GM23338 (cell line): ENCODE data around the gene FKBP10. TPM values are rescaled to one million over a fixed set of nuclear protein-coding genes. Genes with fewer than 3 reads are reported as not detected.
A peak's percentile ranks its signal among the peaks of the same experiment; 100 is the strongest.

Experiments used
- ATAC-seq: fragments of 200-7000 bp; cut with Tn5 transposase; 3 replicates; pipeline ENCODE4 v1.9.1; 2020
- DNase-seq: peaks from one replicate; pipeline ENCODE4 v3.0.0-alpha.2; 2015; ENCODE audit warnings: low spot score
- H2AFZ ChIP-seq: fragments of 200-600 bp; sonication (generic); 2 replicates; pipeline ENCODE4 v1.8.0; 2016; ENCODE audit warnings: antibody characterized with exemption, mild to moderate bottlenecking, moderate library complexity
- H3F3A ChIP-seq: fragments of 200-600 bp; sonication (generic); replicated peaks from 2 replicates; pipeline ENCODE4 v1.8.0; 2017; ENCODE audit warnings: antibody characterized with exemption, mixed run types, low read depth
- H3K27ac ChIP-seq: fragments of 200-600 bp; sonication (generic); 2 replicates; pipeline ENCODE4 v1.6.1; 2016; ENCODE audit warnings: low read depth
- H3K27me3 ChIP-seq: fragments of 200-600 bp; sonication (generic); 2 replicates; pipeline ENCODE4 v1.8.0; 2016; ENCODE audit warnings: mild to moderate bottlenecking, mixed run types, moderate library complexity; ENCODE audit not compliant: insufficient read depth
- H3K36me3 ChIP-seq: fragments of 200-600 bp; sonication (generic); 2 replicates; pipeline ENCODE4 v1.8.0; 2016; ENCODE audit warnings: mild to moderate bottlenecking; ENCODE audit not compliant: insufficient read depth
- H3K4me1 ChIP-seq: fragments of 200-600 bp; sonication (generic); 2 replicates; pipeline ENCODE4 v1.8.0; 2016; ENCODE audit warnings: mild to moderate bottlenecking, moderate library complexity; ENCODE audit not compliant: insufficient read depth
- H3K4me2 ChIP-seq: fragments of 200-600 bp; sonication (generic); 2 replicates; pipeline ENCODE4 v1.7.1; 2017; ENCODE audit warnings: mixed run types
- H3K4me3 ChIP-seq: fragments of 200-600 bp; sonication (generic); 2 replicates; pipeline ENCODE4 v1.6.1; 2016; ENCODE audit warnings: mixed run types
- H3K79me2 ChIP-seq: fragments of 200-600 bp; sonication (generic); replicated peaks from 2 replicates; pipeline ENCODE4 v1.8.0; 2017; ENCODE audit warnings: mild to moderate bottlenecking; ENCODE audit not compliant: insufficient read depth
- H3K9me2 ChIP-seq: fragments of 200-600 bp; sonication (generic); 2 replicates; pipeline ENCODE4 v1.8.0; 2017; ENCODE audit not compliant: insufficient read depth
- H4K20me1 ChIP-seq: fragments of 200-600 bp; sonication (generic); replicated peaks from 2 replicates; pipeline ENCODE4 v1.8.0; 2017; ENCODE audit warnings: mild to moderate bottlenecking; ENCODE audit not compliant: insufficient read depth
- H3K27ac Mint-ChIP-seq: 2 replicates; pipeline ENCODE4 v1.8.0; 2020; ENCODE audit warnings: inconsistent platforms, mild to moderate bottlenecking, moderate library complexity, mixed read lengths
- H3K27me3 Mint-ChIP-seq: 3 replicates; pipeline ENCODE4 v1.8.0; 2022; ENCODE audit warnings: low read depth, mild to moderate bottlenecking, moderate library complexity, mixed read lengths, inconsistent platforms; ENCODE audit not compliant: insufficient read depth, poor library complexity
- H3K36me3 Mint-ChIP-seq: 3 replicates; pipeline ENCODE4 v1.8.0; 2021; ENCODE audit warnings: low read depth, mild to moderate bottlenecking, inconsistent platforms, moderate library complexity, mixed read lengths
- H3K4me1 Mint-ChIP-seq: 3 replicates; pipeline ENCODE4 v1.8.0; 2020; ENCODE audit warnings: mild to moderate bottlenecking, inconsistent platforms, mixed read lengths
- H3K4me3 Mint-ChIP-seq: 3 replicates; pipeline ENCODE4 v1.8.0; 2021; ENCODE audit warnings: moderate library complexity, mild to moderate bottlenecking, inconsistent platforms, mixed read lengths
- H3K9me3 Mint-ChIP-seq: 3 replicates; pipeline ENCODE4 v1.8.0; 2020; ENCODE audit warnings: moderate library complexity, mild to moderate bottlenecking, inconsistent platforms, mixed read lengths
- ETS1 ChIP-seq: IDR thresholded peaks from 2 replicates; pipeline ENCODE4 v1.6.1; 2016; ENCODE audit warnings: antibody characterized with exemption
- EZH2 ChIP-seq: fragments of 200-600 bp; sonication (generic); IDR thresholded peaks from one replicate; pipeline ENCODE4 v1.8.0; 2017; ENCODE audit warnings: antibody characterized with exemption, mild to moderate bottlenecking, low read depth; ENCODE audit not compliant: unreplicated experiment
- EZH2phosphoT487 ChIP-seq: fragments of 200-600 bp; sonication (generic); IDR thresholded peaks from one replicate; pipeline ENCODE4 v1.8.1; 2018; ENCODE audit warnings: antibody characterized with exemption; ENCODE audit not compliant: unreplicated experiment
- NANOG ChIP-seq: IDR thresholded peaks from 2 replicates; pipeline ENCODE4 v1.6.1; 2016; ENCODE audit warnings: antibody characterized with exemption, borderline replicate concordance
- POLR2AphosphoS5 ChIP-seq: IDR thresholded peaks from 2 replicates; pipeline ENCODE4 v1.6.1; 2016; ENCODE audit warnings: antibody characterized with exemption, low read depth
- STAT1 ChIP-seq: IDR thresholded peaks from one replicate; pipeline ENCODE4 v1.6.1; 2016; ENCODE audit warnings: antibody characterized with exemption; ENCODE audit not compliant: unreplicated experiment
- ZNF114 ChIP-seq: fragments of 250-450 bp; sonication (Bioruptor Pico); IDR thresholded peaks from 2 replicates; pipeline ENCODE4 v1.5.0; 2020; ENCODE audit warnings: mild to moderate bottlenecking, moderate library complexity
- ZNF331 ChIP-seq: fragments of 250-450 bp; sonication (Bioruptor Pico); IDR thresholded peaks from 2 replicates; pipeline ENCODE4 v1.5.0; 2020; ENCODE audit warnings: low read depth, mild to moderate bottlenecking, moderate library complexity
- polyA plus RNA-seq: library from polyadenylated mRNA; unstranded; fragments of >200 nt; fragmentation: Nextera tagmentation; extraction: Ambion mirVana; gene quantifications from 2 replicates; pipeline ENCODE4 v1.2.1, GENCODE V29; 2016
- total RNA-seq: library from RNA; depleted of rRNA; stranded (reverse); fragments of >200 nt; shearing (Covaris generic); gene quantifications from 2 replicates; pipeline ENCODE4 v1.2.3, GENCODE V29; 2014
- TF ChIP-seq, protein P1 (sequence below): IDR thresholded peaks from one replicate; pipeline ENCODE4 v1.6.1; 2018; ENCODE audit warnings: antibody characterized with exemption; ENCODE audit not compliant: unreplicated experiment
- TF ChIP-seq, protein P2 (sequence below), 2 experiments: fragments of 200-600 bp in 1 of 2; sonication (generic) in 1 of 2; conservative IDR thresholded peaks; 2 replicates each; pipeline versions ENCODE4 v1.5.1 to v1.6.1; 2016 to 2017; ENCODE audit warnings: antibody characterized with exemption in 2 of 2, low read depth in 2 of 2, mild to moderate bottlenecking in 2 of 2, moderate library complexity in 1 of 2

FKBP10 gene
- total and polyA plus RNA-seq, 2 experiments from 2014 or later: 26.2 to 151 TPM

- H4K20me1 ChIP-seq: 0 out of 2 replicates have a peak, but pooled peaks cover 4% of the 10 kb centered on the region
- H3K4me1 ChIP-seq: peaks cover 23% of the 10 kb centered on the region
- no peaks in the 10 kb centered on the region for H3K9me2 ChIP-seq
- Mint-ChIP-seq H3K27ac (peak overlapping the region; percentile 99), H3K9me3 (no peaks in the 10 kb centered on the region), H3K36me3 (peaks cover 5% of the 10 kb centered on the region; the same call in 2 of the 3 replicates), H3K4me1 (peaks cover 34% of the 10 kb centered on the region), H3K4me3 (peak overlapping the region; percentile 86), H3K27me3 (peaks cover 28% of the 10 kb centered on the region)
- H3F3A ChIP-seq: peaks cover 12% of the 10 kb centered on the region; the same call in 1 of the 2 replicates
- no peak overlapping the region for H2AFZ ChIP-seq
- no peaks in the 10 kb centered on the region for H3K36me3 ChIP-seq
- peak overlapping the region; percentile 93 for H3K27ac ChIP-seq
- ATAC-seq (peak; percentile 23), DNase-seq (peak; percentile 96)
- TF ChIP-seq POLR2AphosphoS5 (peak; percentile 81), ETS1 (peak; percentile 60; the same call in 1 of the 2 replicates), NANOG (no peak)
- TF ChIP-seq, protein P1, sequence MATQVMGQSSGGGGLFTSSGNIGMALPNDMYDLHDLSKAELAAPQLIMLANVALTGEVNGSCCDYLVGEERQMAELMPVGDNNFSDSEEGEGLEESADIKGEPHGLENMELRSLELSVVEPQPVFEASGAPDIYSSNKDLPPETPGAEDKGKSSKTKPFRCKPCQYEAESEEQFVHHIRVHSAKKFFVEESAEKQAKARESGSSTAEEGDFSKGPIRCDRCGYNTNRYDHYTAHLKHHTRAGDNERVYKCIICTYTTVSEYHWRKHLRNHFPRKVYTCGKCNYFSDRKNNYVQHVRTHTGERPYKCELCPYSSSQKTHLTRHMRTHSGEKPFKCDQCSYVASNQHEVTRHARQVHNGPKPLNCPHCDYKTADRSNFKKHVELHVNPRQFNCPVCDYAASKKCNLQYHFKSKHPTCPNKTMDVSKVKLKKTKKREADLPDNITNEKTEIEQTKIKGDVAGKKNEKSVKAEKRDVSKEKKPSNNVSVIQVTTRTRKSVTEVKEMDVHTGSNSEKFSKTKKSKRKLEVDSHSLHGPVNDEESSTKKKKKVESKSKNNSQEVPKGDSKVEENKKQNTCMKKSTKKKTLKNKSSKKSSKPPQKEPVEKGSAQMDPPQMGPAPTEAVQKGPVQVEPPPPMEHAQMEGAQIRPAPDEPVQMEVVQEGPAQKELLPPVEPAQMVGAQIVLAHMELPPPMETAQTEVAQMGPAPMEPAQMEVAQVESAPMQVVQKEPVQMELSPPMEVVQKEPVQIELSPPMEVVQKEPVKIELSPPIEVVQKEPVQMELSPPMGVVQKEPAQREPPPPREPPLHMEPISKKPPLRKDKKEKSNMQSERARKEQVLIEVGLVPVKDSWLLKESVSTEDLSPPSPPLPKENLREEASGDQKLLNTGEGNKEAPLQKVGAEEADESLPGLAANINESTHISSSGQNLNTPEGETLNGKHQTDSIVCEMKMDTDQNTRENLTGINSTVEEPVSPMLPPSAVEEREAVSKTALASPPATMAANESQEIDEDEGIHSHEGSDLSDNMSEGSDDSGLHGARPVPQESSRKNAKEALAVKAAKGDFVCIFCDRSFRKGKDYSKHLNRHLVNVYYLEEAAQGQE: peak; percentile 5
- no peaks in the 10 kb centered on the region for H3K27me3 ChIP-seq
- peak overlapping the region; percentile 88 for H3K4me3 ChIP-seq
- peak overlapping the region; percentile 92 for H3K4me2 ChIP-seq
- peaks cover 38% of the 10 kb centered on the region for H3K79me2 ChIP-seq
Measured at GRCh38 chr17:41785091-41785858, 27.5 kb upstream of the FKBP10 start.

- Histone ChIP-seq H3K4me1 (peaks cover 23% of the 10 kb centered on the region), H3K27me3 (no peaks in the 10 kb centered on the region), H3K4me3 (peak overlapping the region; percentile 88), H3F3A (peaks cover 12% of the 10 kb centered on the region; the same call in 1 of the 2 replicates), H2AFZ (no peak overlapping the region), H3K4me2 (peak overlapping the region; percentile 92), H3K79me2 (peaks cover 32% of the 10 kb centered on the region), H3K36me3 (no peaks in the 10 kb centered on the region), H4K20me1 (no peaks in the 10 kb centered on the region), H3K9me2 (no peaks in the 10 kb centered on the region), H3K27ac (peak overlapping the region; percentile 93)
- Mint-ChIP-seq H3K9me3 (no peaks in the 10 kb centered on the region), H3K27me3 (peaks cover 32% of the 10 kb centered on the region), H3K27ac (peak overlapping the region; percentile 99; the same call in 1 of the 2 replicates), H3K36me3 (peaks cover 5% of the 10 kb centered on the region; the same call in 2 of the 3 replicates), H3K4me3 (peak overlapping the region; percentile 86), H3K4me1 (peaks cover 36% of the 10 kb centered on the region)
- TF ChIP-seq EZH2phosphoT487 (no peak), EZH2 (no peak), ZNF331 (CRISPR knock-in tag) (no peak), ZNF114 (no peak), STAT1 (no peak)
- TF ChIP-seq, protein P2, sequence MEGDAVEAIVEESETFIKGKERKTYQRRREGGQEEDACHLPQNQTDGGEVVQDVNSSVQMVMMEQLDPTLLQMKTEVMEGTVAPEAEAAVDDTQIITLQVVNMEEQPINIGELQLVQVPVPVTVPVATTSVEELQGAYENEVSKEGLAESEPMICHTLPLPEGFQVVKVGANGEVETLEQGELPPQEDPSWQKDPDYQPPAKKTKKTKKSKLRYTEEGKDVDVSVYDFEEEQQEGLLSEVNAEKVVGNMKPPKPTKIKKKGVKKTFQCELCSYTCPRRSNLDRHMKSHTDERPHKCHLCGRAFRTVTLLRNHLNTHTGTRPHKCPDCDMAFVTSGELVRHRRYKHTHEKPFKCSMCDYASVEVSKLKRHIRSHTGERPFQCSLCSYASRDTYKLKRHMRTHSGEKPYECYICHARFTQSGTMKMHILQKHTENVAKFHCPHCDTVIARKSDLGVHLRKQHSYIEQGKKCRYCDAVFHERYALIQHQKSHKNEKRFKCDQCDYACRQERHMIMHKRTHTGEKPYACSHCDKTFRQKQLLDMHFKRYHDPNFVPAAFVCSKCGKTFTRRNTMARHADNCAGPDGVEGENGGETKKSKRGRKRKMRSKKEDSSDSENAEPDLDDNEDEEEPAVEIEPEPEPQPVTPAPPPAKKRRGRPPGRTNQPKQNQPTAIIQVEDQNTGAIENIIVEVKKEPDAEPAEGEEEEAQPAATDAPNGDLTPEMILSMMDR (conservative IDR thresholded peaks at IDR 0.05; ENCODE audit: low read depth in 2 of 2): peak in 1 of 2 experiments; percentile 41; a peak in 2 of 4 replicates
- DNase-seq (peak; percentile 79), ATAC-seq (peak; percentile 35)
Measured at GRCh38 chr17:41785859-41786226, 27.0 kb upstream of the FKBP10 start.
